ENCODE measurements around the gene TUBB3. TPM values are rescaled to one million over a fixed set of nuclear protein-coding genes. Genes with fewer than 3 reads are reported as not detected.

The TUBB3 gene
- total RNA-seq, result 90.6 and 121 TPM in 2 replicates

DNA sequence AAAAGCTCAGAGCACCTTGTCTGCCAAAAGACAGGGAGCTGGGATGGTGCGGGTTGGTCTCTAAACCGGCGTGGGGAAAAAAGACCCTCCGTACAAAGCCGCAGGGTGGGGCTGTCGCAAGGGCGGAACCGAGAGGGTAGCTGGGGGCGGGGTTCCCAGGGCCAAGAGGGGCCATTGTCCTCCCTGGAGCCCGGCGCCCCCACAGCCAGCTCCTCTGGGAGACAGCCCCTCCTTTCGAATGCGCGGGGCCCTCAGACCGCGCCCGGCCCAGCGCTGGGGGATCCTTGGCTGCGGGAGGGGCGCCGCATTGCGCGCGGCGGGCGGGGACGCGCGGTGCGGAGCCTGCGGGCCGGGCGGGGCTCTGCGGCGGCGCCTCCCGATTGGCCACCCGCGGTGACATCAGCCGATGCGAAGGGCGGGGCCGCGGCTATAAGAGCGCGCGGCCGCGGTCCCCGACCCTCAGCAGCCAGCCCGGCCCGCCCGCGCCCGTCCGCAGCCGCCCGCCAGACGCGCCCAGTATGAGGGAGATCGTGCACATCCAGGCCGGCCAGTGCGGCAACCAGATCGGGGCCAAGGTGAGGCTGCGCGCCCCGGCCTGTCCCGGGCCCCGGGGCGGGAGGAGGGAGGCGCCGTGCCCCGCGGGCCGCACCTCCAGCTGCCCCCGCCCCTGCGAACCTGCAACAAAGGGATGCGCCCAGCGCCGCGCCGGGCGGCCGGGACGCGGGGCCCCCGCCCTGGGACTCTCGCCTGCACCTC, at the start of gene TUBB3:
Gene TUBB3 (plus strand): TSS at position 459 of the 756 bp plus-strand sequence. CDS start 60 bp downstream, at position 519.

DNA sequence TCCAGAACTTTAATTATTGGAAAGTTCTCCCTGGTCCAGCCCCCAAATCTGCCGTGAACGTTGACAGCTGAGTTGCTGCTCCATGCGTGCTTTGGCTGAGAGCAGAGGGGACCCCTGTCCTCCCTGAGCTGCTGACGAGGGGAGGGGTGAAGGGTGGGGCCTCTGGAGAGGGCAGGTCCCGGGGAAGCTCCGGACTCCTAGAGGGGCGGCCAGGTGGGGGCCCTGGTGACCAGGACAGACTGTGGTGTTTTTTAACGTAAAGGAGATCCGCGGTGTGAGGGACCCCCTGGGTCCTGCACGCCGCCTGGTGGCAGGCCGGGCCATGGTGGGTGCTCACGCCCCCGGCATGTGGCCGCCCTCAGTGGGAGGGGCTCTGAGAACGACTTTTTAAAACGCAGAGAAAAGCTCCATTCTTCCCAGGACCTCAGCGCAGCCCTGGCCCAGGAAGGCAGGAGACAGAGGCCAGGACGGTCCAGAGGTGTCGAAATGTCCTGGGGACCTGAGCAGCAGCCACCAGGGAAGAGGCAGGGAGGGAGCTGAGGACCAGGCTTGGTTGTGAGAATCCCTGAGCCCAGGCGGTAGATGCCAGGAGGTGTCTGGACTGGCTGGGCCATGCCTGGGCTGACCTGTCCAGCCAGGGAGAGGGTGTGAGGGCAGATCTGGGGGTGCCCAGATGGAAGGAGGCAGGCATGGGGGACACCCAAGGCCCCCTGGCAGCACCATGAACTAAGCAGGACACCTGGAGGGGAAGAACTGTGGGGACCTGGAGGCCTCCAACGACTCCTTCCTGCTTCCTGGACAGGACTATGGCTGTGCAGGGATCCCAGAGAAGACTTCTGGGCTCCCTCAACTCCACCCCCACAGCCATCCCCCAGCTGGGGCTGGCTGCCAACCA, 4.4 kb upstream of the TUBB3 start, which contains the start of gene MC1R:
Gene MC1R (plus strand): TSS at position 410 of the 895 bp plus-strand sequence. CDS start 397 bp downstream, at position 807.

Other genes starting within 250 kb of the TUBB3 start
- gene CDK10, start 236.7 kb upstream of the TUBB3 start, total RNA-seq, result 30.5 and 30.8 TPM in 2 replicates
- 5.2 and 5.9 TPM in 2 replicates for gene SPATA2L, start 221.6 kb upstream of the TUBB3 start, total RNA-seq
- gene VPS9D1, start 202.4 kb upstream of the TUBB3 start, total RNA-seq, result 10.2 and 12.5 TPM in 2 replicates
- 8.2 and 13.1 TPM in 2 replicates for gene ZNF276, start 201.8 kb upstream of the TUBB3 start, total RNA-seq
- gene FANCA, start 106.7 kb upstream of the TUBB3 start, total RNA-seq, result 7.4 and 8.8 TPM in 2 replicates
- 2.2 TPM in 2 replicates for gene SPIRE2, start 94.9 kb upstream of the TUBB3 start, total RNA-seq
- 166 and 179 TPM in 2 replicates for gene TCF25, start 49.8 kb upstream of the TUBB3 start, total RNA-seq
- gene MC1R, start 4.5 kb upstream of the TUBB3 start, total RNA-seq, result 5.4 and 8.2 TPM in 2 replicates
- gene DEF8, start 25.4 kb downstream of the TUBB3 start, total RNA-seq, result 45.2 and 47.9 TPM in 2 replicates
- gene DBNDD1, start 96.1 kb downstream of the TUBB3 start, total RNA-seq, result 0.97 and 1.2 TPM in 2 replicates
- gene PRDM7, start 154.0 kb downstream of the TUBB3 start, total RNA-seq, result not detected in 2 replicates